ENCODE data around the gene DOK1. TPM values are rescaled to one million over a fixed set of nuclear protein-coding genes. Genes with fewer than 3 reads are reported as not detected.

The DOK1 gene
- total RNA-seq, 2 donors from 2014 or later, result 20.6 to 25.6 TPM

- Mint-ChIP-seq H3K4me1 (ENCODE audit: low read depth) (peaks cover 22% of the 10 kb centered on the region), H3K9me3 (no peaks in the 10 kb centered on the region), H3K27me3 (ENCODE audit: low read depth) (peaks cover 80% of the 10 kb centered on the region), H3K27ac (no peak overlapping the region), H3K4me3 (peak overlapping the region; percentile 71 to 86), H3K36me3 (ENCODE audit: insufficient read depth in 2 of 2) (peaks cover 3 to 7% of the 10 kb centered on the region in 2 donors)
- DNase-seq, result no peak
- ATAC-seq (replicated peaks in 1 of 2), result peak; percentile 2 to 10
Observed at GRCh38 chr2:74515271-74515980, 39.1 kb upstream of the DOK1 start.

GRCh38 chr2:74515981-74516633 is 38.4 kb upstream of the DOK1 start:
- Mint-ChIP-seq H3K9me3 (no peaks in the 10 kb centered on the region), H3K36me3 (ENCODE audit: insufficient read depth in 2 of 2) (peaks cover 3 to 7% of the 10 kb centered on the region in 2 donors), H3K4me3 (peak overlapping the region; percentile 84 to 86), H3K4me1 (ENCODE audit: low read depth) (peaks cover 21% of the 10 kb centered on the region), H3K27me3 (ENCODE audit: low read depth) (peaks cover 81% of the 10 kb centered on the region), H3K27ac (no peak overlapping the region)
- peak; percentile 81 to 85 for DNase-seq
- peak; percentile 77 to 82 for ATAC-seq (replicated peaks in 1 of 2)

DNA sequence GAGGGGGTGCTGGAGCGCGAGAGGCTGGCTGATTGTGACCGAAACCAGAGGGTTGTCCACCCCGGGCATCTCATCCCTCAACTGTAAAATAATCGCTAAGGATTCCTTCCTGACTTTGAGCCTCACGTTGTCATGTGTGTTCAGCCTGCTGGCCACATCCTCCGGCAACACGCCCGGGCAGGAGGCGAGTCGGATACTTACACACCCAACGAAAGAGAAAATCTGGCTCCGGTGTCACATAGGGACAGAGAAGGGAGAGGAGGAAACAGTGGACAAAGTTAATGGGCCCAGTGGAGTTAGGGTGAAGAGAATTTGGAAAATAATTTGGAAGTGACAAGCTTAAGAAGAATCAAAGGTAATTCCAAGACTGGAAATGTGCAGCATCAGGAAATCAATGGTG is 37.9 kb upstream of the DOK1 start:
- ATAC-seq (replicated peaks in 1 of 2) (no peak), DNase-seq (no peak)
- H3K9me3 Mint-ChIP-seq, result no peaks in the 10 kb centered on the region
- no peak overlapping the region for H3K27ac Mint-ChIP-seq
- H3K4me1 Mint-ChIP-seq (ENCODE audit: low read depth), result peaks cover 15% of the 10 kb centered on the region
- H3K36me3 Mint-ChIP-seq (ENCODE audit: insufficient read depth in 2 of 2), result peaks cover 3 to 7% of the 10 kb centered on the region in 2 donors
- peak overlapping the region; percentile 84 to 86 for H3K4me3 Mint-ChIP-seq
- peaks cover 75% of the 10 kb centered on the region for H3K27me3 Mint-ChIP-seq (ENCODE audit: low read depth)

DNA sequence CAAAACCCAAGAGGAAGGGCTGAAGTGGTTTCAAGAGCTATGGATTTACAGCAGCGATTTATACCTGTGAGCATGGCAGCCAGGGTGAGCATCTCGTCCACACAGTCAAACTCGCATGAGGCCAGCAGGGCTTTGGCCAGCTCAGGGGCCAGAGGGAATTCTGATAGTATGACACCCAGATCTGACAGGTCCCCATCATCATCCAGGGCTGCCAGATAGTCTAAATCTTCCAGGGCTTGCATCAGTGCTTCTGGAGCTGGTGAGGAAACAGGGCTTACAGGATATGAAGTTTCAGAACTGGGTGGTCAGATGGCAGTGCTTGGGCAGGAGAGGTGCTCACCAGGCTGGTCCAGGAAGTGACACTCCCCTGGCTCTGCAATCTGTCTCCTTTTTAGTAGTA is 32.0 kb upstream of the DOK1 start:
- Mint-ChIP-seq H3K9me3 (peaks cover 0 to 3% of the 10 kb centered on the region in 2 donors), H3K4me1 (ENCODE audit: low read depth) (peaks cover 4% of the 10 kb centered on the region), H3K4me3 (no peak overlapping the region), H3K36me3 (ENCODE audit: insufficient read depth in 2 of 2) (peaks cover 8 to 12% of the 10 kb centered on the region in 2 donors), H3K27ac (no peak overlapping the region), H3K27me3 (ENCODE audit: low read depth) (peaks cover 29% of the 10 kb centered on the region)
- no peak for DNase-seq
- no peak for ATAC-seq (replicated peaks in 1 of 2)

DNA sequence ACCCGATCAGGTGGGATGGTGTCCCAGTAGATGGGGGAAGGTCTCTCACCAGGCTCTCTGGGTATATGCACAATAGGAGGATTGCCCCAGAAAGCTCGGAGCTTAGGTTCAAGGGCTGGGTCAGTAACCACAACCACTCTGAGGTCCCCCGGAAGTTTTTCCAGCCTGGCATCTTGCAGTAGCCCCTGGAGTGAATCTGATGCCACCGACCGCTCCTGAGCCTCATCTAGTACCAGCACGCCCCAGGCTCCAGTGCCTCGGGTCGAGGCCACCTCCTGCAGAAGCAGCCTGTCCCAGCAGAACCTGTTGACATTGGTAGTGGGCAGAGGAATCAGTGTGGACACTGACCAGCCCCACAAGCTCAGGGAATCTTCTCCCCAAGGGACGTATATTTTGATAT is 30.5 kb upstream of the DOK1 start:
- Mint-ChIP-seq H3K27ac (no peak overlapping the region), H3K27me3 (ENCODE audit: low read depth) (peaks cover 14% of the 10 kb centered on the region), H3K9me3 (peaks cover 0 to 3% of the 10 kb centered on the region in 2 donors)

DNA sequence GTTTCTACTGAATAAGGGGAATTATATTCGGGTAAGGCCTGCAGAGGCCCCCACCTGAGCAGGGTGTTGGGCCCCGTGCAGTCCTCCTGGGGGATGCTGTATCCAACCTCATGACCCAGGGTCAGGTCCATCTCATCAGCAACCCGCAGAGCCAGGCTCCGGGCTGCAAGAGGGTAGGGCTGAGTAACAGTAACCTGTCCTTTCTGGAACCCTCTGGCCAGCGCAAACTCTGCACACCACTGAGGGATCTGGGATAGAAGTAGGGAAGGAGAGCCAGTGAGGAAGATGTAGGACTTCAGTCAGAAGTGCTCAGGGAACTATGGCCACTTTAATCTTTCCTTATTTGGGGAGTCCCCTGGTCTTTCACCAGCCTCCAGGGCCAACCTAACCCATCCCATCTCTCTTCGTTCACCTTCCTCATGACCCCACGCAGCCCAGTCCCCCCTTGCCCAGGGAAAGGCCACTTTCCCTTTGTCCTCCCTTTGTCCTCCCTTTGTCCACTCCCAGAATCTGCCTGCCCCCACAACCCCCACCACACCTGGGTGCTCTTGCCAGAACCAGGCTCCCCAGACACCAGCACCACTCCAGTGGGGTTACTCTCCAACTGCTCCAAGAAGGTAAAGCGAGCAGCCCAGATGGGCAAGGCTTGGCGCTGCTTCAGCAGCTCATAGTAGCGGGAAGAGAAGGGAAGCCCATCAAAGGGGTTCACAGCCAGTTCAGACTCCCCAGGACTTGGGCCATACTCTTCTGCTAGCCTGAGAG is 29.4 kb upstream of the DOK1 start:
- peaks cover 18% of the 10 kb centered on the region for H3K4me1 Mint-ChIP-seq (ENCODE audit: low read depth)
- peaks cover 4% of the 10 kb centered on the region for H3K27me3 Mint-ChIP-seq (ENCODE audit: low read depth)
- H3K4me3 Mint-ChIP-seq, result no peak overlapping the region
- H3K36me3 Mint-ChIP-seq (ENCODE audit: insufficient read depth in 2 of 2), result peaks cover 16 to 17% of the 10 kb centered on the region in 2 donors
- ATAC-seq (replicated peaks in 1 of 2) (no peak), DNase-seq (no peak)
- H3K9me3 Mint-ChIP-seq, result peaks cover 0 to 3% of the 10 kb centered on the region in 2 donors
- no peak overlapping the region for H3K27ac Mint-ChIP-seq

More for the DNA sequence above, 30.5 kb upstream of the DOK1 start:
- no peak overlapping the region for H3K4me3 Mint-ChIP-seq
- H3K36me3 Mint-ChIP-seq (ENCODE audit: insufficient read depth in 2 of 2), result peaks cover 16% of the 10 kb centered on the region in 2 donors
- DNase-seq (no peak), ATAC-seq (replicated peaks in 1 of 2) (no peak)
- peaks cover 18% of the 10 kb centered on the region for H3K4me1 Mint-ChIP-seq (ENCODE audit: low read depth)

DNA sequence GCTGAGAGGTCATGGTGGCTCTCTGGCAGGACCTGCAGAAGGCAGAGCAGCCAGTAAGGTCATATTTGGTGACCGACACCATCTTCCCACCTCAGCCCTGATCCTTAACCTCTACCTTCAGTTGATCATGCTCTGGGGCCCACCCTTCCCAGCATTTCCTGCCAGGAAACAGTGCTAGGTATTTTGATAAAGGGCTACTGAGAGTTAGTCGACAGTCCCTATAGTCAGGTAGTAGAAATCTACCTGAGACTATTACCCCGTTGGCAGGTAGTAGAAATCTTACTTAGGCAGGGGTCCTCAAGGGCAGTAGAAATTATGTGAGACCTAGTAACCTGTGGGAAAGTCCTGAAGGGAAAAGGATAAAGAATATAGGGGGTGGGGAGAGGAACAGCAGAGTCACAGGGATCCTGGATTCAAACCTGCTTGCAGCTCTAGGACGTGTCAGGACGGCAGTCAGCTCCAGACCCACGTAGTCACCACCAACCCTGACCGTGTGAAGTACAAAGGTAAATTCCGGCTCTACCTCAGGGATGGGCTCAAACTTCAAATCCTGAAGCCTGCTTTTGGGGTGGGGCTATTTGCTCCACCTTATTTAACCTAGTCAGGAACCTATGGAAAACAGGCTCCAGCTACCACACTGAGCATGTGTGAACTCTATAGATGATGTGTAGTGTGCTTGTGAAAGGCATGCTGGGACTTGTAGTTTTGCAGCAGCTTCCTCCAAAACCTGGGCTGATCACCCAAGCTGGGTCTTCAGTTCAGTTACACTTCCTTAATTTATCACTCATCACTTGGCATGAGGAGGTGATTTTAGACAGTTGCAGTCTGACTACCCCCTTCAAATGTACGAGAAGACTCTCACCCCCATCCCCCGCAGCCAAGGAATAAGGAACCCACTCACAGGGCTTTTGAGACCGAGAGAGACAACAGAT is 28.5 kb upstream of the DOK1 start, which contains the start of gene DQX1:
DQX1 (minus strand) TSS at position 515 of the 932 bp plus-strand sequence; CDS start at position 13, 502 bp downstream.
- no peak for DNase-seq
- Mint-ChIP-seq H3K36me3 (ENCODE audit: insufficient read depth in 2 of 2) (peaks cover 17 to 19% of the 10 kb centered on the region in 2 donors), H3K4me1 (ENCODE audit: low read depth) (peaks cover 23% of the 10 kb centered on the region), H3K4me3 (peak within 1 kb of the TSS; percentile 36 to 53), H3K27ac (no peak within 1 kb of the TSS), H3K9me3 (peaks cover 0 to 3% of the 10 kb centered on the region in 2 donors), H3K27me3 (ENCODE audit: low read depth) (no peaks in the 10 kb centered on the region)
- no peak for ATAC-seq (replicated peaks in 1 of 2)

DNA sequence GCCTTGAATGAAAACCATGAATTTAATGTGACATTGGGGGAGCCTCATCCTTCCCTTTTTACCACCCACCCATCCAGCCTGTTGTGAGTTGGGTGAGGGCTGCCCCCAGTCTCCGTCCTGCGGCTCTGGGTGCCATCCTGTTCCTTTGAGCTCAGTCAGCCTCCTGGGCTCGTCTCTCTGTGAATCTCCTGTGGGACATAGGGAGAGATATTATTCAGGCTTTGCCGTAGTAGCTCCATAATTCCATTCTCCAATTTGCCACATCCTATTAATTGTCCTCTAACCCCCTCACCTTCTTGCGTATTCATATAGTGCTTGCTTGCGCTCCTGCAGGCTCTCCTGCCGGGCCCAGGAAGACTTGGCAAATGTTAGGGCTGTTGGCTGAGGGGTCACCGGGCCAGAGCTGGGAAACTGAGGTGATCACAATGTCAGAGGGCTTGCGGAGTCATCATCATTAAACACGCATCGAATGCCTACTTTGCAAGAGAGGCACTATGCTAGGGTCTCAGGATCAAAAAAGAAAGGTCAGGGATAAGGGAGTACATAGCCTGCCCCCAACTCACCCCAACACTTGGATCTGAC is 27.8 kb upstream of the DOK1 start:
- Mint-ChIP-seq H3K27ac (no peak overlapping the region), H3K4me3 (peak overlapping the region; percentile 36 to 53), H3K27me3 (ENCODE audit: low read depth) (no peaks in the 10 kb centered on the region), H3K4me1 (ENCODE audit: low read depth) (peaks cover 31% of the 10 kb centered on the region), H3K36me3 (ENCODE audit: insufficient read depth in 2 of 2) (peaks cover 17 to 19% of the 10 kb centered on the region in 2 donors), H3K9me3 (peaks cover 0 to 3% of the 10 kb centered on the region in 2 donors)
- DNase-seq (no peak), ATAC-seq (replicated peaks in 1 of 2) (no peak)

GRCh38 chr2:74527741-74528140 is 26.8 kb upstream of the DOK1 start:
- Mint-ChIP-seq H3K9me3 (peaks cover 0 to 3% of the 10 kb centered on the region in 2 donors), H3K4me1 (ENCODE audit: low read depth) (peaks cover 38% of the 10 kb centered on the region), H3K27me3 (ENCODE audit: low read depth) (no peaks in the 10 kb centered on the region), H3K27ac (no peak overlapping the region), H3K36me3 (ENCODE audit: insufficient read depth in 2 of 2) (peaks cover 23% of the 10 kb centered on the region in 2 donors), H3K4me3 (peak overlapping the region; percentile 98 to 99)
- DNase-seq, result no peak
- no peak for ATAC-seq (replicated peaks in 1 of 2)

DNA sequence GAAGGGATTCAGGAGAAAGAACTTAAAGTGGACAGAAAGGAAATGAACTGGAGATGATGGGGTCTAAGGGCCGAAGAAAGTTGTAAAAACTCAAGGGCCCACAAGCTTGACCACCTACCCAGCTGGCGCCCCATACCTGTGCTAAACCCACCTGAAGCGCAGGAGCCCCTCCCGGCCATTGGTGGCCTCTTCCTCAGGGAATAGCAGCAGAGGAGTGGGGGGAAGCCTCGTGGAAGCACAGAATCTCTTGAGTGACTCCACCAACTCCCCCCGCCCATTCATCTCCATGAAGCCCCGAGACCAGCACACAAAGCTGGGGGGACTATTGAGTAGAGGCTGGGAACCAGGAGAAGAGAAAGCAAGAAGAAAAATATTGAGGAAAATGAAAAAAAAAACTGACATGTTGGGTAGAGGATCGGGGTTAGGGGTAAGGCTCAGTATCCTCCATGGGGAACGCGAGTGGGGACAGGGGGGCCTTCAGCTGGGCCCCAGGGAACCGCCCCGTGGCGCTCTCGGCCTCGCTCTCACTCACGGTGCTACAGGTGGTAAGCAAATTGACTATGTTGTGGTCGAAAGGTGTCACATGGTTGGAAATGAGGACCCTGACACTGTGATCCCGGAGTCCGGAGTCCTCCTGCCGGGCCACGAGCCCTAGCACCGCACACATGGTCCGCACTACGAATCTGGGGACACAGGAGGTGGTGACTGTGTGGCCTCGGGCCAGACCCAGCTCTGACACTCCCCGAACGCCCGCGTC is 25.7 kb upstream of the DOK1 start:
- H3K4me1 Mint-ChIP-seq (ENCODE audit: low read depth), result peaks cover 38% of the 10 kb centered on the region
- peaks cover 23 to 24% of the 10 kb centered on the region in 2 donors for H3K36me3 Mint-ChIP-seq (ENCODE audit: insufficient read depth in 2 of 2)
- peak overlapping the region; percentile 98 to 99 for H3K4me3 Mint-ChIP-seq
- peak; percentile 28 to 44 for DNase-seq
- no peaks in the 10 kb centered on the region for H3K27me3 Mint-ChIP-seq (ENCODE audit: low read depth)
- H3K9me3 Mint-ChIP-seq, result peaks cover 0 to 3% of the 10 kb centered on the region in 2 donors
- H3K27ac Mint-ChIP-seq, result peak overlapping the region; percentile 94
- peak; percentile 4 to 10 for ATAC-seq (replicated peaks in 1 of 2)
